GM21786 (cell line): ENCODE measurements around the gene SMDT1.
"Not testable (repeated sequence)": the region's sequence is repeated elsewhere in the genome, so short reads cannot be mapped to it uniquely, and the experiment has no call there.

Experiments used
- ATAC-seq: cut with Tn5 transposase; IDR thresholded peaks from one replicate; pipeline ENCODE4 v1.9.1; 2021; ENCODE audit not compliant: unreplicated experiment

SMDT1 gene

GRCh38 chr22:42108848-42109247, 29.3 kb downstream of the SMDT1 start:
- ATAC-seq = no peak

- no peak for ATAC-seq
Measured at GRCh38 chr22:42111798-42112197, 32.3 kb downstream of the SMDT1 start.

GRCh38 chr22:42112793-42113192, 33.3 kb downstream of the SMDT1 start:
- not testable (repeated sequence) for ATAC-seq

GRCh38 chr22:42114721-42115120, 35.2 kb downstream of the SMDT1 start:
- ATAC-seq = no peak

GRCh38 chr22:42115420-42115830, 35.9 kb downstream of the SMDT1 start:
- ATAC-seq = not testable (repeated sequence)

GRCh38 chr22:42116848-42117424, 37.4 kb downstream of the SMDT1 start:
- ATAC-seq = no peak

- ATAC-seq = not testable (repeated sequence)
Measured at GRCh38 chr22:42120231-42121021, 40.9 kb downstream of the SMDT1 start.

GRCh38 chr22:42123529-42123928, 44.0 kb downstream of the SMDT1 start:
- ATAC-seq = not testable (repeated sequence)

- ATAC-seq = no peak
Measured at GRCh38 chr22:42127606-42128005, 48.1 kb downstream of the SMDT1 start.

GRCh38 chr22:42128007-42128406, 48.5 kb downstream of the SMDT1 start:
- ATAC-seq = not testable (repeated sequence)

- ATAC-seq = not testable (repeated sequence)
Measured at GRCh38 chr22:42128776-42129694, 49.5 kb downstream of the SMDT1 start.

GRCh38 chr22:42130182-42130581, 50.7 kb downstream of the SMDT1 start:
- ATAC-seq = not testable (repeated sequence)

- not testable (repeated sequence) for ATAC-seq
Measured at GRCh38 chr22:42130639-42131431, 51.3 kb downstream of the SMDT1 start, which contains the start of gene CYP2D6. TSS of gene CYP2D6 (minus strand) at chr22:42130810. CDS start at chr22:42130791, 19 bp downstream.

GRCh38 chr22:42131562-42131961, 52.1 kb downstream of the SMDT1 start:
- no peak for ATAC-seq

GRCh38 chr22:42132457-42132856, 53.0 kb downstream of the SMDT1 start:
- ATAC-seq = no peak
